Measurements from ENCODE around the gene GUCY1A2.

GRCh38 chr11:106679581-106679980 lies 338.7 kb downstream of the GUCY1A2 start:
- no peak for TF ChIP-seq POLR2A (IDR thresholded peaks at IDR 0.05; ENCODE audit: low read length)
- TF ChIP-seq GATA1 (IDR thresholded peaks at IDR 0.05; ENCODE audit: low read depth, low read length) = no peak

All from erythroblast (primary cell).